Measurements from ENCODE around the gene CD36.
A peak's percentile ranks its signal among the peaks of the same experiment; 100 is the strongest.

Gene CD36

GRCh38 chr7:80708123-80708522 is 69.7 kb downstream of the CD36 start:
- no peak for DNase-seq

- DNase-seq, result no peak
Observed at GRCh38 chr7:80711531-80711930, 73.1 kb downstream of the CD36 start.

- peak in 1 of 2 experiments; percentile 18 for DNase-seq
Observed at GRCh38 chr7:80719261-80719660, 80.8 kb downstream of the CD36 start.

GRCh38 chr7:80720146-80720545 is 81.7 kb downstream of the CD36 start:
- no peak for DNase-seq

- DNase-seq, result peak; percentile 48 to 85
Observed at GRCh38 chr7:80721883-80722615, 83.6 kb downstream of the CD36 start.

- DNase-seq, result peak; percentile 90 to 98
Observed at GRCh38 chr7:80722616-80723195, 84.3 kb downstream of the CD36 start.

GRCh38 chr7:80724249-80724871 is 85.9 kb downstream of the CD36 start:
- DNase-seq, result peak in 1 of 2 experiments; percentile 42

- DNase-seq, result no peak
Observed at GRCh38 chr7:80725181-80725611, 86.8 kb downstream of the CD36 start.
